DOHH2 (cell line): ENCODE data around the gene TREH.
"Not testable (repeated sequence)": the region's sequence is repeated elsewhere in the genome, so short reads cannot be mapped to it uniquely, and the experiment has no call there.

ENCODE experiments used
- H3F3A ChIP-seq: fragments of 200-600 bp; sonication (generic), shearing (Covaris generic); 2 replicates; pipeline ENCODE4 v1.6.0; 2016; ENCODE audit warnings: antibody characterized with exemption, mild to moderate bottlenecking; ENCODE audit not compliant: control insufficient read depth, insufficient read depth
- H3K27ac ChIP-seq: fragments of 200-600 bp; sonication (generic); 2 replicates; pipeline ENCODE4 v1.5.1; 2014; ENCODE audit warnings: low read depth, mild to moderate bottlenecking, low read length, moderate library complexity
- H3K27me3 ChIP-seq: fragments of 200-600 bp; sonication (generic); 2 replicates; pipeline ENCODE4 v1.6.1; 2014; ENCODE audit warnings: mild to moderate bottlenecking, low read length, mixed read lengths; ENCODE audit not compliant: control insufficient read depth
- H3K36me3 ChIP-seq: fragments of 200-600 bp; sonication (generic); 2 replicates; pipeline ENCODE4 v1.6.1; 2014; ENCODE audit warnings: mild to moderate bottlenecking, low read length, moderate library complexity, mixed read lengths; ENCODE audit not compliant: control insufficient read depth
- H3K4me1 ChIP-seq: fragments of 200-600 bp; sonication (generic); 2 replicates; pipeline ENCODE4 v1.6.1; 2014; ENCODE audit warnings: mild to moderate bottlenecking, low read length, mixed read lengths; ENCODE audit not compliant: control insufficient read depth
- H3K4me2 ChIP-seq: fragments of 200-600 bp; sonication (generic); 2 replicates; pipeline ENCODE4 v1.6.0; 2014; ENCODE audit warnings: mild to moderate bottlenecking, low read length, moderate library complexity
- H3K4me3 ChIP-seq: fragments of 200-600 bp; sonication (generic); 2 replicates; pipeline ENCODE4 v1.5.1; 2014; ENCODE audit warnings: mild to moderate bottlenecking, low read length, mixed read lengths
- H3K79me2 ChIP-seq: fragments of 200-600 bp; sonication (generic); 2 replicates; pipeline ENCODE4 v1.6.1; 2014; ENCODE audit warnings: mild to moderate bottlenecking, low read length, mixed read lengths; ENCODE audit not compliant: control insufficient read depth
- H3K9me2 ChIP-seq: fragments of 200-600 bp; sonication (generic); replicated peaks from 2 replicates; pipeline ENCODE4 v1.6.1; 2014; ENCODE audit warnings: mild to moderate bottlenecking, low read length, mixed read lengths; ENCODE audit not compliant: control insufficient read depth
- H3K9me3 ChIP-seq: fragments of 200-600 bp; sonication (generic); 2 replicates; pipeline ENCODE4 v1.6.1; 2014; ENCODE audit warnings: antibody characterized with exemption, low read length, mixed read lengths; ENCODE audit not compliant: control insufficient read depth, insufficient read depth
- H4K20me1 ChIP-seq: fragments of 200-600 bp; sonication (generic); 2 replicates; pipeline ENCODE4 v1.6.0; 2014; ENCODE audit warnings: low read depth, mild to moderate bottlenecking, antibody characterized with exemption, low read length, moderate library complexity; ENCODE audit not compliant: control insufficient read depth, insufficient read depth
- CTCF ChIP-seq: fragments of 200-600 bp; sonication (generic); IDR thresholded peaks from one replicate; pipeline ENCODE4 v1.5.1; 2014; ENCODE audit warnings: antibody characterized with exemption, mild to moderate bottlenecking, low read depth, low read length; ENCODE audit not compliant: poor library complexity, severe bottlenecking
- EZH2phosphoT487 ChIP-seq: fragments of 200-600 bp; sonication (generic); IDR thresholded peaks from 2 replicates; pipeline ENCODE4 v1.6.1; 2017; ENCODE audit warnings: borderline replicate concordance, mild to moderate bottlenecking, antibody characterized with exemption, low read length, moderate library complexity, mixed read lengths

TREH gene

GRCh38 chr11:118688851-118689502 is 9.5 kb upstream of the TREH start:
- Histone ChIP-seq H3K36me3 (no peaks in the 10 kb centered on the region), H3K27me3 (peaks cover under 1% of the 10 kb centered on the region; the same call in 1 of the 2 replicates), H3F3A (no peaks in the 10 kb centered on the region), H3K4me2 (no peak overlapping the region), H3K27ac (no peak overlapping the region), H3K4me1 (peaks cover 7% of the 10 kb centered on the region), H3K4me3 (no peak overlapping the region), H3K79me2 (no peaks in the 10 kb centered on the region), H3K9me2 (no peaks in the 10 kb centered on the region), H4K20me1 (no peaks in the 10 kb centered on the region), H3K9me3 (no peaks in the 10 kb centered on the region)
- TF ChIP-seq EZH2phosphoT487 (no peak), CTCF (no peak)

DNA sequence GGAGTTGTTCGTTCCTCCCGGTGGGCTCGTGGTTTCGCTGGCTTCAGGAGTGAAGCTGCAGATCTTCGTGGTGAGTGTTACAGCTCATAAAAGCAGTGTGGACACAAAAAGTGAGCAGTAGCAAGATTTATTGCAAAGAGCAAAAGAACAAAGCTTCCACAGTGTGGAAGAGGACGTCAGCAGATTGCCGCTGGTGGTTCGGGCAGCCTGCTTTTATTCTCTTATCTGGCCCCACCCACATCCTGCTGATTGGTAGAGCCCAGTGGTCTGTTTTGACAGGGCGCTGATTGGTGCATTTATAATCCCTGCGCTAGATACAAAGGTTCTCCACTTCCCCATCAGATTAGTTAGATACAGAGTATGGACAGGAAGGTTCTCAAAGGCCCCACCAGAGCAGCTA is 8.9 kb upstream of the TREH start:
- H3K4me1 ChIP-seq, H3K4me2 ChIP-seq, H3F3A ChIP-seq, H3K9me2 ChIP-seq, H3K4me3 ChIP-seq, H3K36me3 ChIP-seq, H4K20me1 ChIP-seq, H3K79me2 ChIP-seq, H3K27me3 ChIP-seq, H3K9me3 ChIP-seq, H3K27ac ChIP-seq: not testable (repeated sequence)

- H3K4me1 ChIP-seq: peaks cover 7% of the 10 kb centered on the region
- H3K79me2 ChIP-seq: no peaks in the 10 kb centered on the region
- no peaks in the 10 kb centered on the region for H3K9me2 ChIP-seq
- H3K9me3 ChIP-seq: no peaks in the 10 kb centered on the region
- no peak overlapping the region for H3K4me3 ChIP-seq
- H3F3A ChIP-seq: no peaks in the 10 kb centered on the region
- no peak overlapping the region for H3K4me2 ChIP-seq
- H3K27ac ChIP-seq: no peak overlapping the region
- peaks cover 4% of the 10 kb centered on the region for H3K27me3 ChIP-seq
- TF ChIP-seq EZH2phosphoT487 (no peak), CTCF (no peak)
- H4K20me1 ChIP-seq: no peaks in the 10 kb centered on the region
- H3K36me3 ChIP-seq: no peaks in the 10 kb centered on the region
Measured at GRCh38 chr11:118687906-118688305, 8.5 kb upstream of the TREH start.

DNA sequence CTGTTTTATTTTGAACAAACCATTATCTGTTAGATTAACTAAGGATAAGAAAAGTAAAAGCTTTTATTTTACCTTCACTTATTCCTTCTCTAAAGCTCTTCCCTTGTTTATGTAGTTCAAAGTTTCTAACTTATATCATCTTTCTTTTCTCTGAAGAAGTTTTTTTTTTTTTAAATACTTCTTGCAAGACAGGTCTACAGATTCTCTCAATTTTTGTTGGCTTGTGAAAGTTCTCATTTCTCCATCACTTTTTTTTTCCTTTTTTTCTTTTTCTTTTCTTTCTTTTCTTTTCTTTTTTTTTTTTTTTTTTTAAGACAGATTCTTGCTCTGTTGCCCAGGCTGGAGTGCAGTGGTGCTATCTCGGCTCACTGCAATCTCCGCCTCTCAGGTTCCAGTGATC is 4.7 kb upstream of the TREH start:
- Histone ChIP-seq H3F3A (no peaks in the 10 kb centered on the region), H3K36me3 (no peaks in the 10 kb centered on the region), H3K27ac (no peak overlapping the region), H3K4me1 (no peaks in the 10 kb centered on the region), H3K4me3 (no peak overlapping the region), H3K27me3 (peaks cover 8% of the 10 kb centered on the region), H3K9me3 (no peaks in the 10 kb centered on the region), H3K4me2 (no peak overlapping the region), H3K9me2 (no peaks in the 10 kb centered on the region), H3K79me2 (no peaks in the 10 kb centered on the region), H4K20me1 (no peaks in the 10 kb centered on the region)
- TF ChIP-seq EZH2phosphoT487 (no peak), CTCF (no peak)

GRCh38 chr11:118682939-118683338 is 3.5 kb upstream of the TREH start:
- not testable (repeated sequence) for H3K27ac ChIP-seq, H3K9me3 ChIP-seq, H3F3A ChIP-seq, H3K9me2 ChIP-seq, H3K79me2 ChIP-seq, H3K36me3 ChIP-seq, H3K4me3 ChIP-seq, H3K4me1 ChIP-seq, H3K27me3 ChIP-seq, H4K20me1 ChIP-seq, H3K4me2 ChIP-seq
